GM21717 (cell line): ENCODE data around the gene SAMD4A.

Experiments used
- ATAC-seq: cut with Tn5 transposase; IDR thresholded peaks from one replicate; pipeline ENCODE4 v1.9.1; 2021; ENCODE audit warnings: mild to moderate bottlenecking, moderate library complexity; ENCODE audit not compliant: unreplicated experiment

Gene SAMD4A

GRCh38 chr14:54812617-54813016 is 245.7 kb downstream of the SAMD4A start:
- no peak for ATAC-seq

DNA sequence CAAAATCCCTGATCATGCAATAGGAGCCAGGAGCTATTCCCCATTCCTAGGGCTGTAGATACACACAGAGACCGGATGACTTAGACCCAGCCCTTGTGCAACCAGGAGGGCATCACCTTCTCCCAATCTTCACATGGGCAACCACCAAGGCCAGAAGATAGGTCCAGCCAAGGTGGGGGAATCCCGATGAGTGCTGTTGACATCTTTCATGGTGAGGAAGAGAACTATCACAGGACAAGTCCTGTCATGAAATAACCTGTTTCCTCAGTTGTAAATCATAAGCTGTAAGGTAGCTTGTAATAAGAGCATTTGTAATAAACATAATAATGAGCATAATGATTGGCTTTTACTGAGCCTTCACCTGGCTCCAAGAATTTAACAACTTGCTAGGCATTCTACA is 246.2 kb downstream of the SAMD4A start:
- ATAC-seq: no peak

DNA sequence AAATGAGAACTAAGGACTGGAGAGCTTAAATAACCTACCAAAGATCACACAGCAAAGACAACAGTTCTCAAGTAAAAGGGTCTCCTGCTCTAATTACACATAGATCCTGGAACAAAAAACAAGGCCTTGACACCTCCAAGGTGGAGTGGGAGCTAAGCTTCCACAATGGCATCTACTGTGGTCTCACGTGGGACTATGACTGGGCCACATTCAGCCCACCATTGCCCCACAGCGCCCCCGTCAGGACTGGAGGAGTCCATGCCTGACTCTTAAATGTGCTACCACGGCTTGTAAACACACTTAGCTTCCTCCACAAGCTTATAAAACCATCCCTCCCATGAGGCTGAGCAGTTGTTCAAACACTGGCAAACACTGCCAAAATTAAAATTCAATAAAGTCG is 247.1 kb downstream of the SAMD4A start:
- no peak for ATAC-seq

GRCh38 chr14:54815016-54815415 is 248.1 kb downstream of the SAMD4A start:
- ATAC-seq: no peak

GRCh38 chr14:54815515-54815914 is 248.6 kb downstream of the SAMD4A start:
- ATAC-seq: no peak

- ATAC-seq: no peak
Measured at GRCh38 chr14:54816450-54816849, 249.5 kb downstream of the SAMD4A start.

DNA sequence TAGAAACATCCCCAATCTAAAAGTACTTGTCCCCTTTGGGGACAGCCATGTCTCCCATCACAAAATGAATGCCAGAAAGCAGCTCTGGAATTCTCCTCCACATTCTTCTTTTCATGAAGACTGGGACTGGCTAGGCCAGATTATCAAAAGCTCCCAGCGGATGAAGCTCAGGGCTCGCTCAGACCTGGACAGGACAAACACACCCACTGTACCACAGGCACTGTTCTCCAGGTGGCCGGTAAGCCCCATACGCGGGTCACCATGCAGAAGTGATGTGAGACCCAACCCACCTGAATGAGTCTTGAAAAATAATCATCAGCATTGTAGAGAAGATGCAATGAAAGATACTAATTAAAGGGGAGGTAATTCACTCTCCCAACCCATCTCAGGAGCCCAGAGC is 250.6 kb downstream of the SAMD4A start:
- ATAC-seq: no peak

GRCh38 chr14:54818201-54819133 is 251.5 kb downstream of the SAMD4A start:
- no peak for ATAC-seq

DNA sequence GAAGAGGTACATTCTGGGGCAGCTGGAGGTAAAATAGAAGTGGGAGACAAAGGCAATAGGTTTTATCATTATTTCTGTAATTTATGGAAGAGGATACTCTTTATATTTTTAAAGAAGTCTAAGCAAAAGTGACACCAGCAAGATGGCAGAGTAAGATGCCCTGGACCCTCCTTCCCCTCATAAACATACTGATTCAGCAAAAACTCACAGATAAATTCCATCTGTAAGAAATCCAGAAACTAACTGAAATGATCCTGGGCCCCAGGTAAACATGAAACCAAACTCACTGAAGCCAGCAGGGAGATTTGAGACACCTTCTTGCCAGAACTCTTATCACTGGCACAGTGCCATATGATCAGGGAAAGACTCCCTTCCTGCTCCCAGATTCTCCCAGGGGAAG is 255.8 kb downstream of the SAMD4A start:
- ATAC-seq: no peak

- no peak for ATAC-seq
Measured at GRCh38 chr14:54823757-54824549, 257.0 kb downstream of the SAMD4A start.

- ATAC-seq: no peak
Measured at GRCh38 chr14:54828037-54828436, 261.1 kb downstream of the SAMD4A start.

DNA sequence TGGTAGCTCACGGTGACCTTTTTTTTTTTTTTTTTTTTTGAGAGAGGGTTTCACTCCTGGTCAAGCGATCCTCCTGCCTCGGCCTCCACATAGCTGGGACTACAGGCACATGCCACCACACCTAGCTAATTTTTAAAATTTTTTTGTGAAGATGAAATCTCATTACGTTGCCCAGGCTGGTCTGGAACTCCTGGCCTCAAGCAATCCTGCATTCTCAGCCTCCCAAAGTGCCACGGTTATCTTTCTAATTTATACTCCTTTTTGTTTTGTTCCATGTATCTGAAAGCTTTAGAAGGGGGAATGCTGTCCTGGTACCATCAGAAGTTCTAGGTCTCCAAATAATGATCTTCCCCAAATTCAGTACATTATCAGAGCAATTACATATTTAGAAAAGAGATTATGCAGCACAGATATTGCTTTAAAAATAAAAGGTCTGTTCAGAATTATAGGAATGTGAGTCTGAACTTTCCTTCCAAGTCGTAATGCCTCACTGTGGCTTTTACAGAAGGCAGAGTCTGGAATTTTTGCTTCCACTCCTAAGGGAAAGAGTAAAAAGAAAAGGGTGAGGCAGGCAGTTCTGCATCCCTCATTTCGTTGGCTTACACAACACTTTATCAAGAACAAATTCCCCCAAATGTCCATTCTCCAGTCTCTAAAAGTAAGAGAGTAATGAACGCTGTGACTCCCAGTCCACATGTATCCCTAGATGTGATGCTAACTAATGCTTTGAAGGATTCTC is 262.7 kb downstream of the SAMD4A start:
- ATAC-seq: no peak

DNA sequence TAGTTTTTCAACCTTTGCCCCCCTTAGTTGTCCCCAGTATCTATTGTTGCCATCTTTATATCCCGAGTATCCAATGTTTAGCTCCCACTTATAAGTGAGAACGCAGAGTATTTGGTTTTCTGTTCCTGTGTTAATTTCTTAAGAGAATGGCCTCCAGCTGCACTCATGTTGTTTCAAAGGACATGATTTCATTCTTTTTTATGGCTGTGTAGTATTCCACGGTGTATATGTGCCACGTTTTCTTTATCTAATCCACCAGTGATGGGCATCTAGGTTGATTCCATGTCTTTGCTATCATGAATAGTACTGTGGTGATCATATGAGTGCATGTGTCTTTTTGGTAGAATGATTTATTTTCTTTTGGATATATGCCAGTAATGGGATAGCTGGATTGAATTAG is 263.7 kb downstream of the SAMD4A start:
- no peak for ATAC-seq

DNA sequence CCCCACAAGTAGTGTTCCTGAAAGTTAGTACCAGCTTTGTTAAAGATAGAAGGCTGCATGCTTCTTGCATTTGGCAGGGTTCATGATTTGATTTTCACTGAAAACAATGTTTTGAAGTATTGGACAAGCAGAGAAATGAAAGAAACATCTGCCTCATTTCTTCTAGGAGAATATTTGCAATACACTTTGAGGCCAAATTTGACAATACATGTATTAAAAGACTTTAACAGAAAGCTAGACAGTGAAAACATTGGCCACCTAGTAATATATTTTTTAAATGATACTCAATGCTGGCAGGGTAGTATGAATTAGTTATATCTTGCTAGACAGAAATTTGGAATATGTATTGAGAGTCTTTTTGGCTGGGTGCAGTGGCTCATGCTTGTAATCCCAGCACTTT is 267.2 kb downstream of the SAMD4A start:
- no peak for ATAC-seq

DNA sequence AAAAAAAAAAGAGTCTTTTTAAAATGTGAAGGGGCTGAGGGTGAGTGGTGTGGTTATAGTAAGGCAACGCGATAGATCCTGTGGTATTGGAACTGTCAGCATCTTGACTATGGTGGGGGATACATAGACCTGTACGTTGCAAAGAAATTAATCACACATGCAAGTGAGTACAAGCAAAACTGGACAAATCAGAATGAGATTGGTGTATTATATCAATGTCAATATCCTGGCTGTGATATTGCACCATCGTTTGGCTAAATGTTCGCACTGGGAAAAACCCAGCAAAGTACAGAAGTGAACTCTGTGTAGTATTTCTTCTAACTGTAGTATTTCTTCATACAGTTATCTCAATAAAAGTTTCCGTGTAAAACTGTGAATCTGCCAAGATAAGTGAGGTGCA is 267.8 kb downstream of the SAMD4A start:
- ATAC-seq: no peak

DNA sequence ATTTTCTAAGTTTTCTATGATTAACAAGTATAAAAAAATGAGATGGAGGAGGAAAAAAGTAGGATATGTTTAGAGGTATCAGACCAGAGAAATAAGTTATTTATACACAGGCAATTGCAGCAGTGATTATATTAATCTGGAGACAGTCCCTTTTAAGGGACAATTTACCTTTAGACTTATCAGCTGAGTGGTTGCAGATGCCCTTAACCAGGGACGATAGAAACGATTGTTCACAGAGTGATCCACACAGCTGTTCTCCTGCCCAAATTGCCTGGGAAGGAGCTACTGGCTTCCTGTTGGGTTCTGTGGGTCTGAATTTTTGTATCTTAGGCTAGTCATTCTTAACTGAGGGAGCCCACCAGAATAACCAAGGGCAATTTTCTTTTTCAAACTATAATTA is 269.3 kb downstream of the SAMD4A start:
- ATAC-seq: no peak

GRCh38 chr14:54837508-54838149 is 270.7 kb downstream of the SAMD4A start:
- no peak for ATAC-seq

GRCh38 chr14:54838931-54839512 is 272.1 kb downstream of the SAMD4A start:
- ATAC-seq: no peak

DNA sequence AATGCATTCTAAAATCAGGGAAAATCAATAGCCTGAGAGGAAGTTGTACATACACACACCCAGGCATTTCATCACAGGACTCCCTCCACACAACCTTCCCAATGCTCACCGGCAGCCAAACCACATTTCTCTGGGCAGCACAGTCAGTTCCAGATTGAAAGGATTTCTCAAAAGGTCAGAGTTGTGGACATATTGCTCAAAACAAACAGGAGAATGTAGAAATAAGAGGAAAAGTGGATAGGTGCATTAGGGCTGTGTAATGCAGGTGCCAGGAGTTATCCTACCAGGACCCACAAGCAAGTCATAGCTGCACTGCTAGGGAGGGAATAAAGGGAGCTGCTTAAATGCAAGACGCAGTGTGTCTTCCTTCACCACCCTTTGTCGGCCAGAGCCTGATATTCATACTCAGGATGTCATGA is 272.8 kb downstream of the SAMD4A start:
- ATAC-seq: no peak

GRCh38 chr14:54840336-54840735 is 273.4 kb downstream of the SAMD4A start:
- ATAC-seq: no peak
